GM12872 (cell line): ENCODE results near the gene SLC22A23.

Experiments
- CTCF ChIP-seq: IDR thresholded peaks from 3 replicates; pipeline ENCODE4 v1.5.1; 2011; ENCODE audit warnings: low read depth, mild to moderate bottlenecking, low read length, moderate library complexity; ENCODE audit not compliant: insufficient read depth

Gene SLC22A23

GRCh38 chr6:3359101-3359752 lies 97.6 kb downstream of the SLC22A23 start:
- TF ChIP-seq CTCF, result no peak

GRCh38 chr6:3358413-3359100 lies 98.3 kb downstream of the SLC22A23 start:
- no peak for TF ChIP-seq CTCF

GRCh38 chr6:3357678-3358077 lies 99.2 kb downstream of the SLC22A23 start:
- TF ChIP-seq CTCF, result no peak

GRCh38 chr6:3356824-3357420 lies 99.9 kb downstream of the SLC22A23 start:
- no peak for TF ChIP-seq CTCF

- no peak for TF ChIP-seq CTCF
These were observed 100.6 kb downstream of the SLC22A23 start for GRCh38 chr6:3356056-3356823.

GRCh38 chr6:3355358-3356055 lies 101.3 kb downstream of the SLC22A23 start:
- no peak for TF ChIP-seq CTCF
